Kidney (tissue), 14 donors: ENCODE data around the gene RAPGEF1. TPM values are rescaled to one million over a fixed set of nuclear protein-coding genes. Genes with fewer than 3 reads are reported as not detected.
A peak's percentile ranks its signal among the peaks of the same experiment; 100 is the strongest.

Source experiments
- DNase-seq, 5 donors: peaks; one replicate each; pipeline ENCODE4 v3.0.0-alpha.2; 2013 to 2020
- FAIRE-seq: peaks from 2 replicates; lab custom pipeline; 2012; peaks lifted over from hg19 to GRCh38; lab: Jason Lieb, UNC
- H3K27ac ChIP-seq, 2 donors: one replicate each; pipeline ENCODE4 v1.7.0; 2013; ENCODE audit warnings: low read depth in 2 of 2, low read length in 2 of 2, inconsistent platforms in 1 of 2
- H3K27me3 ChIP-seq: one replicate; pipeline ENCODE4 v1.7.1; 2013; ENCODE audit warnings: low read length, inconsistent platforms; ENCODE audit not compliant: control insufficient read depth, insufficient read depth
- H3K36me3 ChIP-seq, 3 donors: one replicate each; pipeline versions ENCODE4 v1.7.0 to v1.7.1; 2013; ENCODE audit warnings: low read length in 3 of 3, control low read depth in 1 of 3, inconsistent platforms in 1 of 3; ENCODE audit not compliant: insufficient read depth in 3 of 3, control insufficient read depth in 2 of 3
- H3K4me1 ChIP-seq, 3 donors: one replicate each; pipeline versions ENCODE4 v1.7.0 to v1.7.1; 2013; ENCODE audit warnings: low read length in 3 of 3, inconsistent platforms in 1 of 3, low read depth in 1 of 3; ENCODE audit not compliant: control insufficient read depth in 2 of 3, insufficient read depth in 2 of 3
- H3K4me3 ChIP-seq, 3 donors: one replicate each; pipeline versions ENCODE4 v1.7.0 to v1.8.1; 2013; ENCODE audit warnings: low read length in 3 of 3, control low read depth in 1 of 3, inconsistent platforms in 1 of 3
- H3K9ac ChIP-seq, 3 donors: one replicate each; pipeline versions ENCODE4 v1.7.0 to v1.7.1; 2013; ENCODE audit warnings: low read length in 3 of 3, control low read depth in 1 of 3, inconsistent platforms in 1 of 3
- H3K9me3 ChIP-seq, 3 donors: one replicate each; pipeline versions ENCODE4 v1.7.0 to v1.7.1; 2013; ENCODE audit warnings: low read length in 3 of 3, control low read depth in 1 of 3, inconsistent platforms in 1 of 3; ENCODE audit not compliant: control insufficient read depth in 2 of 3, insufficient read depth in 1 of 3
- intact Hi-C: fragments of 100-400 bp; cut with DNase I; formaldehyde crosslinking; loops from one replicate; pipeline ENCODE4 v1.11.1; 2022
- polyA plus RNA-seq: library from polyadenylated mRNA; stranded (reverse); fragments of 350-450 nt; fragmentation: Illumina TruSeq; extraction: RNeasy Lipid Tissue Mini Kit (QIAGEN cat#74804); gene quantifications from one replicate; pipeline ENCODE4 v1.2.3, GENCODE V29; 2014; ENCODE audit warnings: low read depth, low replicate concordance; ENCODE audit not compliant: insufficient read depth
- total RNA-seq: library from RNA; stranded (reverse); fragmentation: NEBNext Ultra II Directional; extraction: Animal tissue kit (Norgen Biotek cat#: 25700); gene quantifications from one replicate; pipeline ENCODE4 v1.2.1, GENCODE V29; 2021
- TF ChIP-seq, protein P1 (sequence below): IDR thresholded peaks from 3 replicates; pipeline ENCODE4 v1.5.1; 2012; ENCODE audit warnings: mild to moderate bottlenecking, moderate library complexity, borderline replicate concordance; ENCODE audit not compliant: insufficient read depth; ENCODE audit errors: extremely low read depth
- donor health status: control.
- donor health status: control.
- donor health status: control.
- donor health status: control.
- donor health status: control.
- donor health status: DM: yes; HTN: yes; CAD: no.
- donor health status: Normal renal cell carcinoma (clear cell type).

RAPGEF1 gene
- total and polyA plus RNA-seq, 2 donors from 2014 or later, result 15.5 to 79.7 TPM

DNA sequence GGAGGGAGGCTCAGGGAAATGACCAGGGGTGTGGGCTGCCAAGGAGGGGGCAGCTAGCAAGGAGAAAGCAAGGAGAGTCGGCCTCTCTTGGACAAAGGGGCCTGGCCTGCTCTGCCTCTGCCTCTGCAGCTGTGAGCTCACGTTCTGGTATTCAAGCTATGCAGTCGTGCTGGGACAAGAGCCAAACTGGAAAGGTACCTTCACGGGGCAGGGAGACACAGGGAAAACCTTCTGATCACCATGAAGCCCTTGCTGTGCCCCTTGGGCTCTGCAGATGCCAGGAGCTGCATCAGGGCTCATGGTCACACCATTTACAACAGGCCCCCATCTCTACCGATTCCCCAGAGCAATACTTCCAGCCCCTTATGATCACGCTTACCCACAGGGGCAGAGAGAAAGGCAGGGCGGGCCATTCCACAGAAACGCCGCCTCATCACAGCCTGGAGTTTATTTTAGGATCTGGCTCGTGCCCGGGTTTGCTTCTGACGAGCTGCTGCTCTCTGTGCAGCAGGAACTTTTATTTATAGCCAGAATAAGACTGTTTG is 131.3 kb downstream of the RAPGEF1 start:
- Histone ChIP-seq H3K9ac (peak overlapping the region in 2 of 3 donors; percentile 29 to 54), H3K4me1 (peaks cover 0 to 24% (median 21%) of the 10 kb centered on the region in 3 donors), H3K27me3 (no peaks in the 10 kb centered on the region), H3K36me3 (peaks cover 0 to 13% (median 11%) of the 10 kb centered on the region in 3 donors), H3K4me3 (peak overlapping the region in 1 of 3 donors; percentile 9), H3K27ac (peak overlapping the region; percentile 88 to 90), H3K9me3 (no peaks in the 10 kb centered on the region)
- DNase-seq, result peak in 4 of 5 donors; percentile 65 to 93 (median 80)
- TF ChIP-seq, protein P1, sequence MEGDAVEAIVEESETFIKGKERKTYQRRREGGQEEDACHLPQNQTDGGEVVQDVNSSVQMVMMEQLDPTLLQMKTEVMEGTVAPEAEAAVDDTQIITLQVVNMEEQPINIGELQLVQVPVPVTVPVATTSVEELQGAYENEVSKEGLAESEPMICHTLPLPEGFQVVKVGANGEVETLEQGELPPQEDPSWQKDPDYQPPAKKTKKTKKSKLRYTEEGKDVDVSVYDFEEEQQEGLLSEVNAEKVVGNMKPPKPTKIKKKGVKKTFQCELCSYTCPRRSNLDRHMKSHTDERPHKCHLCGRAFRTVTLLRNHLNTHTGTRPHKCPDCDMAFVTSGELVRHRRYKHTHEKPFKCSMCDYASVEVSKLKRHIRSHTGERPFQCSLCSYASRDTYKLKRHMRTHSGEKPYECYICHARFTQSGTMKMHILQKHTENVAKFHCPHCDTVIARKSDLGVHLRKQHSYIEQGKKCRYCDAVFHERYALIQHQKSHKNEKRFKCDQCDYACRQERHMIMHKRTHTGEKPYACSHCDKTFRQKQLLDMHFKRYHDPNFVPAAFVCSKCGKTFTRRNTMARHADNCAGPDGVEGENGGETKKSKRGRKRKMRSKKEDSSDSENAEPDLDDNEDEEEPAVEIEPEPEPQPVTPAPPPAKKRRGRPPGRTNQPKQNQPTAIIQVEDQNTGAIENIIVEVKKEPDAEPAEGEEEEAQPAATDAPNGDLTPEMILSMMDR, result no peak
- intact Hi-C loops, result no loop called here
- no peak for FAIRE-seq

DNA sequence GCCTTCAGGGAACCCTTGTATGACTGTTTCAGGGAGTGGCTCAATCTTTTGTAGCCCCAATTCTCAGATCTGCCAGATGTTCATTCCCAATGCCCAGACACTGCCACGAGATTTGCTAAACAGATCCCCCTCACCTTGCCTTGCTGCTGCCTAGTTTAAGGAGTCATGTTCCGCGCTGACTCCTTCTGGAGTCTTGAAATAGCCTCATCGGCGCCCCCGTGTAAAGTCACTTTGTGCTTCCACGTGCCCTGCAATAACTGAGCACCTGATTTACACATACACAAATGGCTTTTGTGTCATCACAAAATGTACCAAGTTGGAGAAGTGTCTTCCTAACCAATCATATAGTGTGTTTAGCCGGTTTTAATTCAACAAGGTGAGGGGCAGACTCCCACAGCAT is 132.3 kb downstream of the RAPGEF1 start:
- peaks cover 0 to 11% (median 6%) of the 10 kb centered on the region in 3 donors for H3K36me3 ChIP-seq
- H3K27ac ChIP-seq, result peak overlapping the region; percentile 17 to 85
- peak overlapping the region in 1 of 3 donors; percentile 54 for H3K9ac ChIP-seq
- FAIRE-seq (no peak), DNase-seq (no peak)
- TF ChIP-seq, protein P1, result no peak
- H3K4me3 ChIP-seq, result no peak overlapping the region
- H3K27me3 ChIP-seq, result no peaks in the 10 kb centered on the region
- peaks cover 0 to 24% (median 21%) of the 10 kb centered on the region in 3 donors for H3K4me1 ChIP-seq
- no peaks in the 10 kb centered on the region for H3K9me3 ChIP-seq
- intact Hi-C loops, result no loop called here

DNA sequence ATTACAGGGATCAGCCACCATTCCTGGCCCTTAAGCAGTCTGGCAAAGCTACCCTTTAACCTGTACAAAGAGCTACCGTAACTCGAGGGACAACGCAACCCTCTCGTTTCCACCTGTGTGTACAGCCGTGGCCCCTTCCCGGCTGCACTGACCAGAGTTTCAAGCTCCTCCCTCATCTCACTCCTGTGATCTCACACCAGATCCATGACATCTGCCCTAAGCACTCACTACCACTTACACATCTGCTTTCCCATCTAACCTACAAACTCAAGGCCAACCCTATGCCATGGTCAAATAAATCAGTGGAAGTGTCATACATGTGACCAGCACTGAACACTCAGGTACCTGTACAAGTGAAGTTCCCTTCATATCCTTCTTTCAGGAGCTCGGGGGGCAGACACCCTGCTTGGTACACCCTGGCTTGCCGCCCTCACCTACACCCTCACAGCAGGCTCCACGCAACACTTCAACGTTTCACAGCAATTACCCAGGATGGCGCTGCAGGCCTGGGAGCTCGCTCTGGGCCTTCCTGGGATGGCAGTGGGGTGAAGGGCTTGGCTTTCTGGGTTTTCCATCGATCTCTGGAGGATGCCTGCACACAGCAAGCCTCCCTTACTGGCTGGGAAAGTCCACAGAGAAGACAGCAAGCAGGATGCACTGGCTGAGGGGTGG is 132.8 kb downstream of the RAPGEF1 start:
- Histone ChIP-seq H3K27me3 (no peaks in the 10 kb centered on the region), H3K4me3 (no peak overlapping the region), H3K4me1 (peaks cover 0 to 24% (median 21%) of the 10 kb centered on the region in 3 donors), H3K9ac (peak overlapping the region in 1 of 3 donors; percentile 54), H3K9me3 (no peaks in the 10 kb centered on the region), H3K27ac (peak overlapping the region in 1 of 2 donors; percentile 17), H3K36me3 (peaks cover 0 to 16% (median 2%) of the 10 kb centered on the region in 3 donors)
- DNase-seq (no peak), FAIRE-seq (no peak)
- intact Hi-C loops, result no loop called here
- TF ChIP-seq, protein P1, result no peak
